GM19025 (cell line): Measurements from ENCODE around the gene TTLL10.

Experiments
- ATAC-seq: cut with Tn5 transposase; IDR thresholded peaks from one replicate; pipeline ENCODE4 v1.9.1; 2021; ENCODE audit warnings: mild to moderate bottlenecking, low read depth, moderate library complexity; ENCODE audit not compliant: unreplicated experiment

The TTLL10 gene

GRCh38 chr1:1157033-1157365 lies 16.7 kb upstream of the TTLL10 start:
- ATAC-seq: no peak

- ATAC-seq: no peak
These were observed 16.2 kb upstream of the TTLL10 start for GRCh38 chr1:1157426-1157913.

GRCh38 chr1:1157914-1158710 lies 15.6 kb upstream of the TTLL10 start:
- ATAC-seq: no peak

- ATAC-seq: no peak
These were observed 13.3 kb upstream of the TTLL10 start for GRCh38 chr1:1160281-1160930.

- ATAC-seq: no peak
These were observed 12.5 kb upstream of the TTLL10 start for GRCh38 chr1:1161078-1161682.

- no peak for ATAC-seq
These were observed 12.0 kb upstream of the TTLL10 start for GRCh38 chr1:1161683-1162079.

- no peak for ATAC-seq
These were observed 10.8 kb upstream of the TTLL10 start for GRCh38 chr1:1162597-1163537.

- ATAC-seq: no peak
These were observed 10.1 kb upstream of the TTLL10 start for GRCh38 chr1:1163538-1164070.

GRCh38 chr1:1164361-1164700 lies 9.3 kb upstream of the TTLL10 start:
- ATAC-seq: no peak

GRCh38 chr1:1164701-1165451 lies 8.8 kb upstream of the TTLL10 start:
- ATAC-seq: no peak

- ATAC-seq: no peak
These were observed 8.2 kb upstream of the TTLL10 start for GRCh38 chr1:1165485-1165884.

GRCh38 chr1:1165900-1166421 lies 7.7 kb upstream of the TTLL10 start:
- no peak for ATAC-seq

GRCh38 chr1:1166642-1167397 lies 6.9 kb upstream of the TTLL10 start:
- no peak for ATAC-seq

GRCh38 chr1:1167398-1167821 lies 6.3 kb upstream of the TTLL10 start:
- ATAC-seq: no peak

- no peak for ATAC-seq
These were observed 5.7 kb upstream of the TTLL10 start for GRCh38 chr1:1167841-1168450.

- ATAC-seq: no peak
These were observed 4.9 kb upstream of the TTLL10 start for GRCh38 chr1:1168451-1169411.
